Right cardiac atrium (tissue), 5 donors: ENCODE data around the gene SLFN5. TPM values are rescaled to one million over a fixed set of nuclear protein-coding genes. Genes with fewer than 3 reads are reported as not detected.

Experiments
- ATAC-seq, 2 donors: fragments of 200-7000 bp; cut with Tn5 transposase; one replicate each; pipeline versions ENCODE4 v1.8.0 to v1.9.1; 2020; ENCODE audit warnings: moderate library complexity in 2 of 2, mild to moderate bottlenecking in 1 of 2
- DNase-seq, 3 donors: peaks; one replicate each; pipeline ENCODE4 v3.0.0-alpha.2; 2020
- H3K27ac ChIP-seq: one replicate; pipeline ENCODE4 v1.5.1; 2013; ENCODE audit warnings: mild to moderate bottlenecking, low read length, control low read depth, moderate library complexity
- H3K27me3 ChIP-seq: one replicate; pipeline ENCODE4 v1.6.1; 2013; ENCODE audit not compliant: control insufficient read depth, insufficient read depth
- H3K4me1 ChIP-seq: one replicate; pipeline ENCODE4 v1.6.1; 2013; ENCODE audit warnings: low read length; ENCODE audit not compliant: control insufficient read depth, insufficient read depth
- H3K4me3 ChIP-seq: one replicate; pipeline ENCODE4 v1.5.1; 2013; ENCODE audit warnings: low read length, control low read depth
- H3K9me3 ChIP-seq: one replicate; pipeline ENCODE4 v1.6.1; 2013; ENCODE audit warnings: low read length; ENCODE audit not compliant: control insufficient read depth
- WGBS: extraction: QIAGEN DNeasy Blood & Tissue Kit; methylation state at CpG from one replicate; pipeline ENCODE4 v1.1.7; 2013; 5-methylcytosine and 5-hydroxymethylcytosine counted together
- intact Hi-C, 4 donors: fragments of 100-400 bp; cut with DNase I; formaldehyde crosslinking; loops; one replicate each; pipeline versions ENCODE4 v1.11.0 to v1.14.0; 2022 to 2023
- polyA plus RNA-seq: library from polyadenylated mRNA; stranded (reverse); fragments of 200-250 nt; gene quantifications from one replicate; pipeline ENCODE4 v1.2.3, GENCODE V29; 2013
- total RNA-seq, 4 donors: library from RNA; stranded (reverse); fragmentation: NEBNext Ultra II Directional; extraction: Animal tissue kit (Norgen Biotek cat#: 25700); gene quantifications; one replicate each; pipeline ENCODE4 v1.2.1, GENCODE V29; 2021
- donor health status: healthy with polysubstance abuse.
- donor health status: DM: no; HTN: yes; CAD: no.
- donor health status: DM: no; HTN: no; CAD: no.
- donor health status: DM: no; HTN: yes; CAD: no; lungs with severe emphysema.
- donor health status: DM: yes; HTN: yes; CAD: no.

The SLFN5 gene
- total and polyA plus RNA-seq, 5 donors: 3.9 to 24.0 (median 16.5) TPM

GRCh38 chr17:35241520-35241919 lies 1.4 kb upstream of the SLFN5 start:
- no peak for ATAC-seq
- 85% methylated on average over 19 of the region's 19 CpGs for WGBS
- no peak overlapping the region for H3K27ac ChIP-seq
- no peaks in the 10 kb centered on the region for H3K9me3 ChIP-seq
- intact Hi-C loops: no loop called here
- DNase-seq: peak in 2 of 3 donors; percentile 51 to 57
- no peak overlapping the region for H3K4me3 ChIP-seq
- peaks cover 2% of the 10 kb centered on the region for H3K4me1 ChIP-seq
- no peaks in the 10 kb centered on the region for H3K27me3 ChIP-seq

- ATAC-seq: peak; percentile 31 to 36
- intact Hi-C loops: no loop called here
- Histone ChIP-seq H3K9me3 (no peaks in the 10 kb centered on the region), H3K4me3 (peak overlapping the region; percentile 94), H3K27ac (peak overlapping the region; percentile 90), H3K27me3 (no peaks in the 10 kb centered on the region), H3K4me1 (peaks cover 2% of the 10 kb centered on the region)
- WGBS: 2% methylated on average over 43 of the region's 43 CpGs
- DNase-seq: peak; percentile 55 to 79 (median 67)
Observed at GRCh38 chr17:35242158-35242804, 591 bp upstream of the SLFN5 start.

- H3K27me3 ChIP-seq: no peaks in the 10 kb centered on the region
- H3K4me1 ChIP-seq: peaks cover 2% of the 10 kb centered on the region
- peak overlapping the region; percentile 94 for H3K4me3 ChIP-seq
- WGBS: 10% methylated on average over 14 of the region's 14 CpGs
- peak overlapping the region; percentile 99 for H3K27ac ChIP-seq
- intact Hi-C loops: no loop called here
- H3K9me3 ChIP-seq: no peaks in the 10 kb centered on the region
- DNase-seq (peak; percentile 59 to 72 (median 70)), ATAC-seq (peak; percentile 55 to 66)
Observed at GRCh38 chr17:35243561-35244340, 879 bp downstream of the SLFN5 start.

- no peaks in the 10 kb centered on the region for H3K27me3 ChIP-seq
- peak overlapping the region; percentile 94 for H3K4me3 ChIP-seq
- no peaks in the 10 kb centered on the region for H3K9me3 ChIP-seq
- H3K4me1 ChIP-seq: peaks cover 2% of the 10 kb centered on the region
- ATAC-seq: peak; percentile 20 to 79
- WGBS: 16% methylated on average over 13 of the region's 13 CpGs
- intact Hi-C loops: no loop called here
- peak overlapping the region; percentile 77 for H3K27ac ChIP-seq
- DNase-seq: peak; percentile 86 to 92 (median 90)
Observed at GRCh38 chr17:35244341-35245195, 1.7 kb downstream of the SLFN5 start.

GRCh38 chr17:35245196-35245486 lies 2.3 kb downstream of the SLFN5 start:
- Histone ChIP-seq H3K27ac (no peak overlapping the region), H3K9me3 (no peaks in the 10 kb centered on the region), H3K4me3 (no peak overlapping the region), H3K27me3 (no peaks in the 10 kb centered on the region), H3K4me1 (peaks cover 2% of the 10 kb centered on the region)
- WGBS: 44% methylated on average over 1 of the region's 1 CpG
- ATAC-seq (no peak), DNase-seq (no peak)
- intact Hi-C loops: no loop called here

- intact Hi-C loops: no loop called here
- peak; percentile 28 to 55 for ATAC-seq
- no peak overlapping the region for H3K4me3 ChIP-seq
- peaks cover 2% of the 10 kb centered on the region for H3K4me1 ChIP-seq
- no peak overlapping the region for H3K27ac ChIP-seq
- peak in 1 of 3 donors; percentile 19 for DNase-seq
- 26% methylated on average over 2 of the region's 2 CpGs for WGBS
- H3K27me3 ChIP-seq: no peaks in the 10 kb centered on the region
- no peaks in the 10 kb centered on the region for H3K9me3 ChIP-seq
Observed at GRCh38 chr17:35252651-35253050, 9.8 kb downstream of the SLFN5 start.

GRCh38 chr17:35254107-35254773 lies 11.4 kb downstream of the SLFN5 start:
- WGBS: 43% methylated on average over 8 of the region's 8 CpGs
- H3K9me3 ChIP-seq: no peaks in the 10 kb centered on the region

GRCh38 chr17:35255316-35255715 lies 12.4 kb downstream of the SLFN5 start:
- ATAC-seq: no peak
- no peak overlapping the region for H3K27ac ChIP-seq
- intact Hi-C loops: no loop called here
- H3K27me3 ChIP-seq: no peaks in the 10 kb centered on the region
- 96% methylated on average over 4 of the region's 4 CpGs for WGBS
- no peaks in the 10 kb centered on the region for H3K9me3 ChIP-seq
- DNase-seq: no peak
- H3K4me1 ChIP-seq: peaks cover 2% of the 10 kb centered on the region
- H3K4me3 ChIP-seq: no peak overlapping the region

More at GRCh38 chr17:35254107-35254773, 11.4 kb downstream of the SLFN5 start:
- Histone ChIP-seq H3K4me1 (peaks cover 2% of the 10 kb centered on the region), H3K27me3 (no peaks in the 10 kb centered on the region), H3K4me3 (no peak overlapping the region), H3K27ac (peak overlapping the region; percentile 80)
- intact Hi-C loops: no loop called here
- DNase-seq (peak in 2 of 3 donors; percentile 48 to 66), ATAC-seq (peak; percentile 94 to 95)

- 76% methylated on average over 5 of the region's 5 CpGs for WGBS
- H3K27ac ChIP-seq: no peak overlapping the region
Observed at GRCh38 chr17:35256629-35257028, 13.8 kb downstream of the SLFN5 start.

GRCh38 chr17:35257208-35257659 lies 14.4 kb downstream of the SLFN5 start:
- Histone ChIP-seq H3K9me3 (no peaks in the 10 kb centered on the region), H3K4me1 (peaks cover 2% of the 10 kb centered on the region), H3K27ac (no peak overlapping the region), H3K27me3 (no peaks in the 10 kb centered on the region), H3K4me3 (no peak overlapping the region)
- intact Hi-C loops: no loop called here
- ATAC-seq (peak in 1 of 2 donors; percentile 59), DNase-seq (peak; percentile 21 to 64 (median 55))
- 48% methylated on average over 4 of the region's 4 CpGs for WGBS

More at GRCh38 chr17:35256629-35257028, 13.8 kb downstream of the SLFN5 start:
- peaks cover 2% of the 10 kb centered on the region for H3K4me1 ChIP-seq
- intact Hi-C loops: no loop called here
- H3K27me3 ChIP-seq: no peaks in the 10 kb centered on the region
- H3K4me3 ChIP-seq: no peak overlapping the region
- no peak for DNase-seq
- no peak for ATAC-seq
- H3K9me3 ChIP-seq: no peaks in the 10 kb centered on the region
